Measurements from ENCODE around the gene LMAN1L.

LMAN1L gene

GRCh38 chr15:74864296-74864695 lies 51.7 kb downstream of the LMAN1L start:
- TF ChIP-seq CTCF (conservative IDR thresholded peaks at IDR 0.05; ENCODE audit: low read depth) = no peak
- peak overlapping the region; percentile 76 for H3K27ac ChIP-seq
- POLR2A ChIA-PET (ENCODE audit: low non-redundant PET) = interaction anchor here (1.0 kb wide), 1 partner anchor 19 kb away, joined by 3 read pairs; no protein-coding TSS in a partner anchor
- CTCF ChIA-PET = interaction anchor here (1.0 kb wide), 1 partner anchor 87 kb away, joined by 8 read pairs; no protein-coding TSS in a partner anchor
- DNase-seq (ENCODE audit: low spot score) = no peak

- ChIA-PET POLR2A (ENCODE audit: low non-redundant PET) (no interaction called here), CTCF (interaction anchor here (0.6 to 2.0 kb wide), 2 partner anchors 36 to 61 kb away, joined by 3 to 6 read pairs; no protein-coding TSS in a partner anchor)
- no peak for TF ChIP-seq CTCF (conservative IDR thresholded peaks at IDR 0.05; ENCODE audit: low read depth)
- H3K27ac ChIP-seq = peak overlapping the region; percentile 83
- DNase-seq (ENCODE audit: low spot score) = peak; percentile 31
Measured at GRCh38 chr15:74865316-74865715, 52.7 kb downstream of the LMAN1L start.

- TF ChIP-seq CTCF (conservative IDR thresholded peaks at IDR 0.05; ENCODE audit: low read depth) = no peak
- ChIA-PET POLR2A (ENCODE audit: low non-redundant PET) (no interaction called here), CTCF (interaction anchor here (0.6 to 2.0 kb wide), 3 partner anchors 22 to 61 kb away, joined by 3 to 6 read pairs (median 6); no protein-coding TSS in a partner anchor)
- DNase-seq (ENCODE audit: low spot score) = peak; percentile 94
- peak overlapping the region; percentile 83 for H3K27ac ChIP-seq
Measured at GRCh38 chr15:74866090-74866489, 53.5 kb downstream of the LMAN1L start.

- no peak for DNase-seq (ENCODE audit: low spot score)
- TF ChIP-seq CTCF (conservative IDR thresholded peaks at IDR 0.05; ENCODE audit: low read depth) = no peak
- POLR2A ChIA-PET (ENCODE audit: low non-redundant PET) = no interaction called here
- CTCF ChIA-PET = interaction anchor here (0.6 kb wide), 1 partner anchor 22 kb away, joined by 6 read pairs; no protein-coding TSS in a partner anchor
- no peak overlapping the region; the same call in 1 of the 2 replicates for H3K27ac ChIP-seq
Measured at GRCh38 chr15:74867466-74868038, 54.9 kb downstream of the LMAN1L start.

- CTCF ChIA-PET = no interaction called here
- TF ChIP-seq CTCF (conservative IDR thresholded peaks at IDR 0.05; ENCODE audit: low read depth) = no peak
- no peak for DNase-seq (ENCODE audit: low spot score)
- POLR2A ChIA-PET (ENCODE audit: low non-redundant PET) = no interaction called here
- no peak overlapping the region; the same call in 1 of the 2 replicates for H3K27ac ChIP-seq
Measured at GRCh38 chr15:74868059-74868458, 55.4 kb downstream of the LMAN1L start.

- DNase-seq (ENCODE audit: low spot score) = no peak
- peak overlapping the region; percentile 62; the same call in 1 of the 2 replicates for H3K27ac ChIP-seq
- TF ChIP-seq CTCF (conservative IDR thresholded peaks at IDR 0.05; ENCODE audit: low read depth) = no peak
- ChIA-PET CTCF (interaction anchor here (0.7 kb wide), 1 partner anchor 26 kb away, joined by 6 read pairs; the partner anchor contains the start of gene ULK3), POLR2A (ENCODE audit: low non-redundant PET) (no interaction called here)
Measured at GRCh38 chr15:74869372-74869725, 56.7 kb downstream of the LMAN1L start.

Measured in RWPE1 (cell line).